ENCODE measurements around the gene DONSON.

DONSON gene

DNA sequence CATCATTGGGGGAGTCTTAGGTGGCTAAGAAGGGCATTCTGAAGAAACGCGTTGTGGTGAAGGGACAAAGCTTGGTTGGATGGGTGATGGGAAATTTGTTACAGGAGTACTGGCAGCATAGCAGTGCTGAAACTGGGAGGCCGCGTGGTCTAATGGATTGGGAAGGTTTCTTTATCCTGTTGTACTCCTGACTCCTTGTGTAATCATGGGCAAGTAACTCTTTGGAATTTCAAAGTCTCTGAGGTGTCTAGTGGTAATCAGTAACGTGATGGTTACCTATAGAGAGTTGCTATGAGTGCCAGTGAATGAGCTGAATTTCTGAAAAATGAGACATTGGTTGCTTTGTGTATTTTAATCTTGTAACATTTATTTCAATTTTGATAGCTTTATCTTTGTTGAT lies 18.5 kb downstream of the DONSON start:
- H3K36me3 ChIP-seq (ENCODE audit: control insufficient read depth in 2 of 2, insufficient read depth in 1 of 2, low read length in 2 of 2) = peaks cover 73 to 86% of the 10 kb centered on the region in 2 experiments
- no peak for TF ChIP-seq ZSCAN30 (tag by site-specific recombination; IDR thresholded peaks at IDR 0.05)
- no peak for TF ChIP-seq ZNF707 (tag by site-specific recombination; IDR thresholded peaks at IDR 0.05)
- no peak for TF ChIP-seq ZNF571 (tag by site-specific recombination; IDR thresholded peaks at IDR 0.05)
- TF ChIP-seq ZNF292 (tag by site-specific recombination; IDR thresholded peaks at IDR 0.05; ENCODE audit: borderline replicate concordance, low read depth) = no peak
- TF ChIP-seq, protein P1, sequence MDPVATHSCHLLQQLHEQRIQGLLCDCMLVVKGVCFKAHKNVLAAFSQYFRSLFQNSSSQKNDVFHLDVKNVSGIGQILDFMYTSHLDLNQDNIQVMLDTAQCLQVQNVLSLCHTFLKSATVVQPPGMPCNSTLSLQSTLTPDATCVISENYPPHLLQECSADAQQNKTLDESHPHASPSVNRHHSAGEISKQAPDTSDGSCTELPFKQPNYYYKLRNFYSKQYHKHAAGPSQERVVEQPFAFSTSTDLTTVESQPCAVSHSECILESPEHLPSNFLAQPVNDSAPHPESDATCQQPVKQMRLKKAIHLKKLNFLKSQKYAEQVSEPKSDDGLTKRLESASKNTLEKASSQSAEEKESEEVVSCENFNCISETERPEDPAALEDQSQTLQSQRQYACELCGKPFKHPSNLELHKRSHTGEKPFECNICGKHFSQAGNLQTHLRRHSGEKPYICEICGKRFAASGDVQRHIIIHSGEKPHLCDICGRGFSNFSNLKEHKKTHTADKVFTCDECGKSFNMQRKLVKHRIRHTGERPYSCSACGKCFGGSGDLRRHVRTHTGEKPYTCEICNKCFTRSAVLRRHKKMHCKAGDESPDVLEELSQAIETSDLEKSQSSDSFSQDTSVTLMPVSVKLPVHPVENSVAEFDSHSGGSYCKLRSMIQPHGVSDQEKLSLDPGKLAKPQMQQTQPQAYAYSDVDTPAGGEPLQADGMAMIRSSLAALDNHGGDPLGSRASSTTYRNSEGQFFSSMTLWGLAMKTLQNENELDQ (tag by site-specific recombination; IDR thresholded peaks at IDR 0.05; ENCODE audit: low read depth) = no peak
- TF ChIP-seq ZNF639 (tag by site-specific recombination; IDR thresholded peaks at IDR 0.05) = no peak
- TF ChIP-seq ZNF335 (tag by site-specific recombination; conservative IDR thresholded peaks at IDR 0.05) = no peak
- TF ChIP-seq ZNF174 (tag by site-specific recombination; IDR thresholded peaks at IDR 0.05) = no peak
- no peak for TF ChIP-seq SALL2 (tag by site-specific recombination; IDR thresholded peaks at IDR 0.05; ENCODE audit: borderline replicate concordance)
- TF ChIP-seq, protein P2, sequence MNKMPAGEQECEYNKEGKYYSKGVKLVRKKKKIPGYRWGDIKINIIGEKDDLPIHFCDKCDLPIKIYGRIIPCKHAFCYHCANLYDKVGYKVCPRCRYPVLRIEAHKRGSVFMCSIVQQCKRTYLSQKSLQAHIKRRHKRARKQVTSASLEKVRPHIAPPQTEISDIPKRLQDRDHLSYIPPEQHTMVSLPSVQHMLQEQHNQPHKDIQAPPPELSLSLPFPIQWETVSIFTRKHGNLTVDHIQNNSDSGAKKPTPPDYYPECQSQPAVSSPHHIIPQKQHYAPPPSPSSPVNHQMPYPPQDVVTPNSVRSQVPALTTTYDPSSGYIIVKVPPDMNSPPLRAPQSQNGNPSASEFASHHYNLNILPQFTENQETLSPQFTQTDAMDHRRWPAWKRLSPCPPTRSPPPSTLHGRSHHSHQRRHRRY (tag by site-specific recombination; IDR thresholded peaks at IDR 0.05) = no peak
- TF ChIP-seq ZNF157 (tag by site-specific recombination; IDR thresholded peaks at IDR 0.05) = no peak
- no peak for TF ChIP-seq PRDM6 (tag by site-specific recombination; IDR thresholded peaks at IDR 0.05)
- no peak for TF ChIP-seq ZNF280C (tag by site-specific recombination; IDR thresholded peaks at IDR 0.05)
- no peak for TF ChIP-seq GLI2 (tag by site-specific recombination; IDR thresholded peaks at IDR 0.05; ENCODE audit: borderline replicate concordance, low read depth)
- no peak for TF ChIP-seq ZNF555 (tag by site-specific recombination; conservative IDR thresholded peaks at IDR 0.05)
- no peak for TF ChIP-seq ZNF610 (tag by site-specific recombination; IDR thresholded peaks at IDR 0.05; ENCODE audit: borderline replicate concordance)
- TF ChIP-seq ZNF223 (tag by site-specific recombination; IDR thresholded peaks at IDR 0.05) = no peak
- H3K9me3 ChIP-seq (ENCODE audit: control insufficient read depth, insufficient read depth, low read depth, low read length) = no peaks in the 10 kb centered on the region
- POLR2A ChIA-PET = no interaction called here
- CTCF ChIA-PET = interaction anchor here (0.6 to 1.3 kb wide), 3 partner anchors 9 to 35 kb away, joined by 3 to 7 read pairs (median 4); no protein-coding TSS in a partner anchor
- H3K4me3 ChIP-seq (ENCODE audit: low read depth, low read length) = no peak overlapping the region
- no peak overlapping the region for H3K27ac ChIP-seq (ENCODE audit: extremely low read depth, low read depth, low read length)
- no peaks in the 10 kb centered on the region for H3K4me1 ChIP-seq (ENCODE audit: control insufficient read depth, insufficient read depth, low read length)

All from HEK293 (cell line).